NCI-H1105 treated with DMSO at 0.1 percent for 48 hours (cell line): ENCODE measurements around the gene NPHP4.
"Not testable (repeated sequence)": the region's sequence is repeated elsewhere in the genome, so short reads cannot be mapped to it uniquely, and the experiment has no call there.

Source experiments
- DNase-seq: peaks from one replicate; lab custom pipeline; 2025; lab: John Stamatoyannopoulos, UW

The NPHP4 gene

DNA sequence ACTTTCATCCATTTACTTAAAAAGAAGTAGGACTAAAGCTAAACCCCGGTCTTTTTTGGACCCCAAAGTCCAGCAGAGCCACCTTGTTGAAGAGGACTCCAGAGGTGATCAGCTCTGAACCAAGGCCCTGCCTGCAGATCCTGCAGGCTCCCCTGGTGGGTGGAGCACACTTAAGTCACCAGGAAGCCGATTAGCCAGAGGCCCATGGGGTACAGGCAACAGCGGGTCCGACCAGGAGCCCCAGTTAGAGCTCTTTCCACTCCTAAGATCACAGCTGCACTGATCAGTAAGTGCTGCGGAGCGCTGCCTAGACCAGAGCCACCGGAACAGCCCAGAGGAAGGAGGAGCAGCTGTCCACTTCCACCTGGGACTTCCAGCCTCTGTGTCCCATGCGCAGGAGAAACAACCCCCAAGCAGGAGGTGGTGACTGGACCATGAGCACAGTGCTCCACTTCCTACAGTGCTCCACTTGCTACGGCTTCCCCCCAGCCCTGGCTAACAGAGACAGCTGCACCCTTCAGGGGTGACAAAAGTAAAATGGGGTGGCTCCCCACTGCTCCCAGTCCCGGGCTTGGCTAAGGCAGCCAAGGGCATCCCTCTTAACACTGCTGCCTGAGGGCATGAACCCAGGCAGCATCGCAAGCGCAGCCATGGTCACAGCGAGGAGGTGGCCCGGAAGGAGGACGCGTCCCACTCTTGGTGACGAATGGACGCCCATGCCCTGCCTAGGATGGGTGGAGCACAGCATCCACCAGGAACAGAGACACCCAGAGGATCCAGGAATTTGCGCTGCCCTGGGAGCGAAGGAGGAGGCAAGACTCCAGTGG is 58.0 kb downstream of the NPHP4 start:
- no peak for DNase-seq

DNA sequence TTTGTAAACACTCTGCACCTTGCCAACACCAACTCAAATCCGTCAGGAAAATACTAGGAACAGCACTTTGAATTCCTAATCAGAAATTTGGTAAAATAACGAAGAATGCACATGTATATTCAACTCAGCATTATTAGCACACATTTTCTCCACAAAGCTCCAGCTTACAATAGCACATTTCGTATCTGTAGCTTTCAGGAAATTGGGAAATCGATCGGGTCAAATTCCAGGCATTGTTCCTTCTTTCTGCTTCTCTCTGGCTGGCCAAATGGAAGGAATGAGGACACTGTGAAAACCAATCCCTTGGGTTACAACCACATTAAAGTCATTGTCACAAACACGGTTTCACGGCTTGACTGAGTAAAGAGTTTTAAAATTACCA is 58.6 kb downstream of the NPHP4 start:
- no peak for DNase-seq

GRCh38 chr1:5933050-5933449 is 59.2 kb downstream of the NPHP4 start:
- DNase-seq = no peak

- DNase-seq = no peak
Measured at GRCh38 chr1:5928714-5929400, 63.4 kb downstream of the NPHP4 start.

- no peak for DNase-seq
Measured at GRCh38 chr1:5927506-5928370, 64.5 kb downstream of the NPHP4 start.

- DNase-seq = no peak
Measured at GRCh38 chr1:5926686-5927435, 65.4 kb downstream of the NPHP4 start.

GRCh38 chr1:5922700-5923330 is 69.4 kb downstream of the NPHP4 start:
- not testable (repeated sequence) for DNase-seq

GRCh38 chr1:5921671-5922070 is 70.6 kb downstream of the NPHP4 start:
- no peak for DNase-seq

- no peak for DNase-seq
Measured at GRCh38 chr1:5921129-5921528, 71.1 kb downstream of the NPHP4 start.

DNA sequence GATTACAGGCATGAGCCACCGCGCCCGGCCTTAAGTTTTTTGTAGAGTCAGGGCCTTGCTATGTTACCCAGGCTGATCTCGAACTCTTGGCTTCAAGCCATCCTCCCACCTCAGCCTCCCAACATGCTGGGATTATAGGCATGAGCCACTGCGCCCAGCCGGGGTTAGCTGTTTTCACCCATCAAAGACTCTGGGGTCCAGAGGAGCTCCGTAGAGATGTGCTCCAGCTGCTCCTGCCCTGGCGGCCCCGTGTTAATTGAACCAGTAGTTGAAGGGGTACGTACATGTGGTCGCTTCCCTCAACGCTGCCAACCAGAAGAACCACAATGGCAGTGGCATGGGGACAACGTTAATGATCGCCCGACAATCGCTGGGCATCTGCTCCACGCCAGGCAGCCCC is 72.0 kb downstream of the NPHP4 start:
- no peak for DNase-seq

DNA sequence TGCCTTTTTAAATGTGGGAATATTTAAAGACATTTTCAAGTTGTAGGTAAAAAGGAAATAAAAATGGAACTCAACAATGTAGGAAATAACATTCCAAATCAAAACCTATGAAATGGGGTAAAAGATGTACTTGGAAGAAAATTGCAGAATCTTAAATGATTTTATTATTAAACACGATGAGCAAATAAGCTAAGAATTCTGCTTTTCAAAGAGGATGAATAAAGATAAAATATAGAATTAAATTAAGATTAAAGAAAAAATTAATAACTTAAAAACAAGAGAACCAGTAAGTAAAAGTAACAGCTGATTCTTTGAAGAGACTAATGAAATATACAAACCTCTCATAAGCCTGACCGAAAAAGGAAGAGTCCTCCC is 74.0 kb downstream of the NPHP4 start:
- no peak for DNase-seq

- DNase-seq = no peak
Measured at GRCh38 chr1:5917591-5918274, 74.5 kb downstream of the NPHP4 start.

GRCh38 chr1:5917281-5917590 is 75.0 kb downstream of the NPHP4 start:
- DNase-seq = no peak

DNA sequence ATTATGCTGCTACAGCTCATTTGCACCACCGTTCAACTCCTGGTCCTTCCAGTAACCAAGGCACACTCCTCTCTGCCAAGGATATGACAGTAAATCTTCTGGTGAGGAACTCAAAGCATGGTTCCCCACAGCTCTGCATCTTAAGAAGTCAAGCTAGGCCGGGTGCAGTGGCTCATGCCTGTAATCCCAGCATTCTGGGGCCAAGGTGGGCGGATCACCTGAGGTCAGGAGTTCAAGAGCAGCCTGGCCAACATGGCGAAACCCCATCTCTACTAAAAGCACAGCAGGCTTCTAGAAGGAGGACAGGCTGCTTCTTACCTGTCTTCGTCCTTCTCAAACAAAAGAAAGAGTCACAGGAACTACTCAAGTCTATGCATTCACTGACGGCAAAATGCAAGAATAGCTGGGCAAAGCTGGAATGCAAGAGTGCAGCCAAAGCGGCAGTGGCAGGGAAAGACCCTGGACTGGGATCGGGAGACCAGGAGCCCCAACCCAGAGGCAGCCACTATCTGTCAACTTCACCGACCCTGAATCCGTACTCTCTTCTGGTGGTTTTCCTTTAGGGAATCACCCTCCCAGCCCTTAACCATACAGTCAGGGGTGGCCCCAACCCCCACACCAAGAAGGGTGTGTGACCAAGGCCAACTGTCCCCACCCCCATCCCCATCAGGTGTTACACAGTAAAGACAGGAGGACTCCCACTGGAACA is 75.5 kb downstream of the NPHP4 start:
- DNase-seq = no peak

DNA sequence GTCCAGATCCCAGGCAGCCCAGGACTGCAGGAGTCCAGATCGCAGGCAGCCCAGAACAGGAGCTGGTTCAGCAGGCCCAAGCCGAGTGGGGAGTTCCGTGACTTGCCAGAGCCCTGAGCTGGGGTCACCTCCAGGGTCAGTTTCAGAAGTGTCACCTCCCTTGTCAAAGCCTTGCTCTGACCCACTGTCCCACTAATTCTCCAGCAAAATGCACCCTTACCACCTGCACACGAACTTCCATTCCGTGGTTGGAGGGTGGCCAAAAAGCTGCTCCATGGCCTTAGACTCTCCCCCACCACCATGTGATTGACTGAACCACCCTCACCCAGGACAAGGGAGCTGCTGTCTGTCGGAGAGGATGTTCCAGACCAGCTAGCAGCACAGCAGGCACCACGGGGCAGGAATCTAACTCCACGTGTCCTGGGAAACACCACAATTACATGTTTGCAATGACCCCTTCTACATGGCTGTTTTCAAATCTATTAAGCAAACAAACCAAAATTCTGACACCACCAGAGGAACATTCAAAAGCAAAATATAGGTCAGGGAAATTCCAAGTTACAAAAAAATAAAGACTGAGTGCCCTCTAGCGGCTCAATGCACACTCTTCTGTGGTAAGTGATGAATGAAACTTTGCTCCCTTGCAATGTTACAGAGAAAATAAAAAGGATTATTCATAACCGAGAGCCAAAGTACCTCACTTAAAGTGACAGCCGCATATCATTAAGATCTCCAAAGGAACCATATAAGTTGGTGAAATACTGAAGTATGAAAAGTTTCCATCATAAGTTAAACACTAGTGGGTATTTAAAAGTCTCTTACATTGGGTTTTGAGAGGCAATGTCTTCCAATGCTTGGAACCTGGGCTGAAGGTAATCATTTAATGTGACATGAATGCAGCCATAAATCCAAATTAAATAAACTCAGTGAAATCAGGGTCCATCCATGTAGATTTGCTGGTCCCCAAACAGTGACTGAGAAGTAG is 76.3 kb downstream of the NPHP4 start:
- DNase-seq = peak; percentile 53

DNA sequence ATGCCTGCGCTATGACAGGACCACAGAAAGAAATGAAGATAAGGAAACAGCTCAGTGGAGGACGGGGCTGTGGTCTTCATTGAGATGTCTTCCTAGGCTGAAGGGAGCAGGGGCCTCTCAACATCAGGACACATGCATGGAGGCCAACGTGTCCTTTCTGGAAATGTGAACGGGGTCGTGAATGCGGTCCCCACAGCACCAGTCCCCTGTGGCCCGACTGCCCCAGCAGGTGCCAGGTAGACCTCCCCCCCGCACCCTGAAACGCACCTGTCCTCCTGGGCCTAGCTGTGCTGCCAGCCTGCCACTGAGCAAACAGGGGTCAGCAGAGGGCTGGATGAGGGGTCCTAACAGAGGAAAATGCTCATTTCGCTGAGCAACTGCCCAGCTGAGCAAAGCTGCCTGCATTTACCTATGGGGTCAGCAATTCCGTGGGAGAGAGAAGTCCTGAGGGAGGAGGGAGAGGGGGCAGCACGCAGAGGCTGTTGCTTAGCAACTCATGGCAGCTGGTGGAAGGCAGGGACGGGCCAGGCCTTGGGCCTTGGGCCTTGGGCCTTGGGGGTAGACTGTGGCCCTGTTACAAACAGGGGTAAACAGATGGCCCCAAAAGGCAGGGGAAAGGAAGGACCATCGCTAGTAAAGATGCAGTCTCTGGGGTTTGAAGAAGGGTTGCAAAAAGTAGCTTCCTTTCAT is 77.4 kb downstream of the NPHP4 start:
- no peak for DNase-seq

- DNase-seq = no peak
Measured at GRCh38 chr1:5913876-5914275, 78.3 kb downstream of the NPHP4 start.

- DNase-seq = no peak
Measured at GRCh38 chr1:5913078-5913845, 79.0 kb downstream of the NPHP4 start.
